GM19099 (cell line): ENCODE measurements around the gene NUDT2.

Experiments used
- POLR2A ChIP-seq: IDR thresholded peaks from 3 replicates; pipeline ENCODE4 v1.6.1; 2011; ENCODE audit warnings: low read depth; ENCODE audit not compliant: insufficient read length; ENCODE audit errors: extremely low read depth

The NUDT2 gene

DNA sequence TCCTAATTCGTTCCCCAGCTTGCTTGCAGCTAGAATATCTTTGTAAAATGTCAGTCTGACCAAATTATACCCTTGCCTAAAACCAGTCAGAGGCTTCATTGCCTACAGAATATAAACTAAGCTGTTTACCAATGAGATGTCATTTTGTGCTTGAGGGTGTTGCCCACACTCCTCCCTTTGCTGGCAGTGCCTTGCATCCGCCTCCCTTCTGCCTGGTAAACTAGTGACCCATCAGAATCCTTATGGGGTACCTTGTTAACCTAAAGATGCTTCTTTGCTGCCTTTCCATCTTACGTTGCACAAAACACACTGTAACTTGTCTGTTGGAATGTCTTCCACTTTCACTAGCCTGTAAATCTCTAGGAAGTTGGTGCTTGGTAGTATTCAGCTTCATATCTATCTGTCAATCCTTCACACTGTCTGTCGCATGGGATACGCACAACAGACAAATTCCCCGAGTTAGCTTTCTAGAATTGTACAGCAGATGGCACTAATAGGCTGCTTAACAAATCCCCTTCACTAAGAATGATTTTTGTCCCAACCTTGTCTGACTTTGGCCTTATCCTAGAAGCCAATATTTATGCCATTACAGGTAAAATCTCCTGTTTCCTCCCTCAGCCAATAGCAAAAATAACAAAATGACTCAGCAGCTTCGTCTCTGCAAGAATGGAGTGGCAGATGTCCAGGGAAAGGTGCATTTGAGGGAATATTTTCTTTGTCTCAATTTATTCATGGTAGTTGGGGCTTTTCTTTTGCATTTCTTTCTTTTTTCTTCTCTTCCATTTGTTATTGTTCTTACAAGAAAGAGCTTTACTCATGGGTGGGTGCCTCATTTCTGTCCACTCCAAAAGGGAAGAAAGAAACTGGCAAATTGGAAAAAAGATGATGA is 3.0 kb downstream of the NUDT2 start:
- TF ChIP-seq POLR2A: no peak

DNA sequence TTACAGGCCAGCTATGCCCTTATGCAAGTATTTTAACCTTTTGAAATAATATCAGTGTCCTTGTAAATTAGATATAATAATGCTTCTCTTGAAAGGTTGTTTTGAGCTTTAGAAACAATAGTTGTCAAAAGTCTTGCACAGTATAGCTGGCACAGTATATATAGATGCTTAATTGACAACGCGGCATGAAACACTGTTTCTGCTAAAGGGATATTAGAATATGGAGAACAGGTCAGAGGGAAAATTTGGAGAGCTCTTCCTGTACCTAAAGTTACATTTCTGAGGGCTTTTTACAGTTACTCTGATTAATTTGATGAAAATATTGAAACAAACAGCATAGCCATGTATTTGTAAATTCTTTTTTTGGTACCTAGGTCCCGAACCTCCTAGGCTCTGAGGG is 4.5 kb downstream of the NUDT2 start:
- no peak for TF ChIP-seq POLR2A

DNA sequence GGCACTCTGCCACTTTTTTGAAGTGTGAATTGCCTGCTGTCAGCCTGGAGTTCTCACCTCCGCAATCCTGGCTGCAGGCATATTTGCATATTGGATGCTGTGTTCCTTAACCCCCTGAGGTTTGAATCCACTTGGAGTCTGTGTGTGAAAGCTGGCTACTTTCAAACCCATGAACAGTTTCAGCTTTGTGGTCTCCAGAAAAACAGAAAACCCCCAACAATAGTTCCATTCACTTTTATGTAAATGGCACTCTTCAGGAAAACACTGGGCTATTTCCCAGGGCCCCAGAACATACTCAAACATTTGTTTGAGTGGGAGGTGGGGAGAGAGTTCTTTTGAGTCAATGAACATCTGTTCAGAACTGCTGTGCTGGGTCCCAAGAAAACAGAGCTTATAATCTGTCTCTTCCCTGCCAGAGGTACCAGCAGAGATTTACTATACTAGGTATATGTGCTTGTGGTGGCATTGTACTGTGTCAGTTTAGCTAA is 5.0 kb downstream of the NUDT2 start:
- no peak for TF ChIP-seq POLR2A

DNA sequence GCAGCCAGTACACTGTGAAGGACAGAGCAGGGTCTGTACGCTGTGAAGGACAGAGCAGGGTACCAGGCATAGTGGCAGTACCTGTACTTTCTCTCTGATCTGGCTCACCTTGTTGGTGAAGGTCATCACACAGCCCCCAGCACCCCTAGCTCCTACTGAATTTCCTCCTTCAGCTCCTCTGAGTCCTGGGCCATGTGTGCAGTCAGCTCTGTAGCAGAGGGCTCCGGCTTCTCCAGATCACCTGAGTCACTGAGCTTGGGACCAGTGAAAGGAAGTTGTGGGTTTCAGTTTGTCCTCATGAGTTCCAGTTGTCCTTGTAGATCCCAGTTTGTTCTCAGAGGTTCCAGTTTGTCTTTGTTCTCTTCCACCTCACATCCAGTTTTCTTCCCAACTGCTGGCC is 5.5 kb downstream of the NUDT2 start:
- TF ChIP-seq POLR2A: no peak

DNA sequence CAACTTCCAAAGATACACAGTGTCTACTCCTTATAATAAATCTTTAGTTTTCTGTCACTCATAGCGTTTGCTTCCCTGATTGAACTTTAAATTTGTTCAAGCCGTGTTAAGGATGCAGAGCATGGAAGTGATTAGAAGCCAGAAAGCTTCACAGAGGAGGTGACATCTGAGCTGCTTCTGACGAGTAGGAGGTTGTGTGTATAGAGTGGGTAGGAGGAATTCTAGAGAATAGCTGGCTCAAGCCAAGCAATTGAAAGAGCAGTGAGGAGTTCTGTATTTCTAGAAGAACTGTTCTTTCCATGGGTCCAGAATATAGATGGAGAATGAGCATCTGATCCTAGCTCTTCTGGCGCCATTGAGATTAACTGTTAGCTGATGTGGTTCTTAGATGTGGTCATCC is 6.0 kb downstream of the NUDT2 start:
- TF ChIP-seq POLR2A: no peak

DNA sequence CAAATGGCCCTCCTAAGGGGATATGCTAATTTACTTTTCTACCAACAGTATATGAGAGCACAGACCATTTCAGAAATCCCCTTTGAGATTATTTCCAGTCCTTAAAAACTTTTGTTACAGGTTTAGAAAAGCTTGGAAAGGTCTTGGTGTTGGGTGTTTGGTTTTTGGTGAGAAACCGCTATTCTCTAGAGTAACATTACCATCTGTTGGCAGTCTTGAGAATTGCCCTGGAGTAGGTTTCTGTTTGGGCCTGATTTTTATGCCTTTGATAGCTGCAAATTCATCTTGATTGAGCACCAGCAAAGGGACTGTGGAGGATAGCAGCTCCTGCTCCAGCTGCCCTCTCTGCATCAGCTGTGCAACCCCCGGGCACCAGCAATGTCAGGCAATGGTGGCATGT is 8.0 kb downstream of the NUDT2 start:
- no peak for TF ChIP-seq POLR2A

DNA sequence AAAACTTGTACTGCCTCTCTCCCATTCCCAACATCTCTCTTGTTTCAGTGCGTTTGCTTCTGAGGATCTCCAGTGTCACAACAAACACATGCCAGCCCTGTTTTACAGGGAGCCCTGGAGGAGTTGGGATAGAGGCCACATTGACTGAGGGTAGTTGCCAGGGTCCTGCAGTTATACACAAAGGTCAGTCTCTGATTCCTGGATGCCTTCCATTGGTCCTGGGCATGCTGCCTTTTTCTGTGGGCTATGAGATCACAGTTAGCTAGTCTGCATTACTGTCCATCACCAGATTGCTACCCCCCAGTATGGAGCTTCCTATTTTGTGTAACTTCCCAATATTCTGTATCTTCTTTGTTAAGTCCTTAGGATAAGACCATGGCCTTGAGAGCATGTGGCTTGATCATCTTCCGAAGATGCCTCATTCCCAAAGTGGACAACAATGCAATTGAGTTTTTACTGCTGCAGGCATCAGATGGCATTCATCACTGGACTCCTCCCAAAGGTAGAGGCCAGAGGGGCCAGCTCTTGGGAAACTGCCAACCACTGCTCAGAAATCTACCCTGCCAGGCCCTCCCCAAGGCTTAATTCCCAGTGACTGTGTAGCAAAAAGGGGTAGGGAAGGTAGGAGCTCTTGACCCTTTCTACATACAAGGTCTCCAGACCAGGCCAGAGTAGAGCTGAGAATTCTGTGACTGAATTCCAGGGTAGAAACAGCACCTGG is 9.5 kb downstream of the NUDT2 start:
- no peak for TF ChIP-seq POLR2A

DNA sequence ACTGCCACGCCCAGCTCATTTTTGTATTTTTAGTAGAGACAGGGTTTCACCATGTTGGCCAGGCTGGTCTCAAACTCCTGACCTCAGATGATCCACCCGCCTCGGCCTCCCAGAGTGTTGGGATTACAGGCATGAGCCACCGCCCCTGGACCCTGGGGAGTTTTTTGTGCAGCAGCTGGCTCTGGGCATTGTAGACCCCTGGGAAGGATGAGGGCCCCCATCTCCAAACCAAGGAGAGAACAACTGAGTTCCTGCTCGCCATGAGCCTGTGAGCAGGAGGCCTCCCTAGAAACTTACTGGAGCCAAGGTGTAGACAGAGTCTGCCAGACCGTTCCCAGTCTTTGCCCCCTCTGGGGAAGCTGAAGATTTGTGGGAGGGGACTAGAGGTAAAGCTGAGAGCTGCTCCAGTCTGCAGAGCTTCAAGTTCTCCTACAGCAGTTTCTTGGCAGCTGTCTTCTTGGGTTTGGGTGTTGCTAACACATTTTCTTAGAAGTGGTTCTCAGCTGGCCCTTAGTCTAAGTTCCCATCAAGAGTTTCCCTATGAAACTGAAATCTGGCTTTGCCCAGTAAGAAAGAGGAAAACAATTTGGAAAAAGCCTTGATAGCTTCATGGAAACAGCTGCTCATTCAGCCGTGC is 12.4 kb downstream of the NUDT2 start:
- TF ChIP-seq POLR2A: no peak

DNA sequence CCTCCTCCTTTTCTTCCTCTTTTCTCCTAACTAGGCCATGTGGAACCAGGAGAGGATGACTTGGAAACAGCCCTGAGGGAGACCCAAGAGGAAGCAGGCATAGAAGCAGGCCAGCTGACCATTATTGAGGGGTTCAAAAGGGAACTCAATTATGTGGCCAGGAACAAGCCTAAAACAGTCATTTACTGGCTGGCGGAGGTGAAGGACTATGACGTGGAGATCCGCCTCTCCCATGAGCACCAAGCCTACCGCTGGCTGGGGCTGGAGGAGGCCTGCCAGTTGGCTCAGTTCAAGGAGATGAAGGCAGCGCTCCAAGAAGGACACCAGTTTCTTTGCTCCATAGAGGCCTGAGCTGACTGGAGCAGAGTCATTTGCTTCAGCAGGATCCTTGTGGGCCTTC is 13.7 kb downstream of the NUDT2 start:
- no peak for TF ChIP-seq POLR2A

DNA sequence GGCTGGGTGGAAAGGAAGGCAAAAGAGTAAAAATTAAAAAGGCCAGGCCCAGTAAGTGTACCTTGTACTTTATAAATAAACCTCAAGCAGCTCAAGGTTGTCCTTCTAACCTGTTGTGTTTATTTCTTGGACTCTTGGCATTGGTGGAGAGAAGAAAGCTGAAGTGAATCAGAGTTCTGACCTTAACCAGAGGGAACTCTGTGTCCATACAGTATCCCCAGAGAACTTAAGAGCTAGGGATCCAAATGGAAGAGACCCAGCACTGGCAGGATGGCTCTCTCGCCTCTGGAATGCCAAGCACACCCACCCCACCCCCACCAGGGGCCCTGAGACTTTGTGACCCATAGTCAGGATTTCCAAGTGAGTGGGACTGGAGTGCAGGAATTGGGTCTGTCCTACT is 14.2 kb downstream of the NUDT2 start:
- no peak for TF ChIP-seq POLR2A

DNA sequence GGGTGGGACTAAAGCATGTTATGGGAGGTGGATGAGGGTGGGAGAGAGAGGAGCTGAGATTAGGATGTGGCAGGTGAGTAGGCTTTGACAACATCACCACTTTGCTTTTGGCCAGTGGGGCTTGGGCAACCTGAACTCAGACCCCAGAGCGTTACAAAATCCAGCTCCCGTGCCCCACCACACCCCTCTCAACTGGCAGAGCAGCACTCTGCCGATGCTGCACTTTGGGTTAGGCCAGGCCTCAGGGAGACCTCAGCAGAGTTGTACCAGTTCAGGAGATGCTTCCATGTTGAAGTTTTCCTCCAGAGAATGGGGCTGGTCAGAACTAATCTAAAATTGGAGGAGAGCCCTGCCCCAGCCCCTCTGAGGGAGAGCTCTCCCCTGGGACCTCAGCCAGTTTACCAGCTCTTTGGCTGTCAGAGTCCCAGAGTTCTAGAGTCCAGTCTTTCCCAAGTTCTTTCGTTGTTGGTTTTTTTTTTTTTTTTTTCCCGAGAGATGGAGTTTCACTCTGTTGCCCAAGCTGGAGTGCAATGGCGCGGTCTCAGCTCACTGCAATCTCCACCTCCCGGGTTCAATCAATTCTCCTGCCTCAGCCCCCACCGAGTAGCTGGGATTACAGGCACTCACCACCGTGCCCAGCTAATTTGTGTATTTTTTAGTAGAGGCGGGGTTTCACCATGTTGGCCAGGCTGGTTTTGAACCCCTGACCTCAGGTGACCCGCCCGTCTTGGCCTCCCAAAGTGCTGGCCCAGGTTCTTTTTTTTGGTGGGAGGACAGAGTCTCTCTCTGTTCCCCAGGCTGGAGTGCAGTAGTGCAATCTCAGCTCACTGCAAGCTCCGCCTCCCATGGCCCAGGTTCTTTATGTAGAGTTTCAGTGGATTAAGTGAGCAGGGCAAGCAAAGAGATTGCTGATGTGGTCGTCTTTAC is 17.8 kb downstream of the NUDT2 start:
- no peak for TF ChIP-seq POLR2A

DNA sequence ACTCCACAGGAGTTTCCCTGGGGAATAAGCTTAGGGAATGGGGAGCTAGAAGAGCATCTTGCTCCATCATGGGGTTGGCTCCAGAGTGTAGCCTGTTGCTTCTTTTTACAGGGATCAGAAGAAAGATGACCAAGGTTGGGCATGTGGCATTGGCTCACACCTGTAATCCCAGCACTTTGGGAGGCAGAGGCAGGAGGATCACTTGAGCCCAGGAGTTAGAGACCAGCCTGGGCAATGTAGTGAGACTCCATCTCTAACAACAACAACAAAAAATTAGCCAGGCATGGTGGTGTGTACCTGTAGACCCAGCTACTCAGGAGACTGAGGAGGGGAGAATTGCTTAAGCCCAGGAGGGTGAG is 18.4 kb downstream of the NUDT2 start:
- TF ChIP-seq POLR2A: no peak

DNA sequence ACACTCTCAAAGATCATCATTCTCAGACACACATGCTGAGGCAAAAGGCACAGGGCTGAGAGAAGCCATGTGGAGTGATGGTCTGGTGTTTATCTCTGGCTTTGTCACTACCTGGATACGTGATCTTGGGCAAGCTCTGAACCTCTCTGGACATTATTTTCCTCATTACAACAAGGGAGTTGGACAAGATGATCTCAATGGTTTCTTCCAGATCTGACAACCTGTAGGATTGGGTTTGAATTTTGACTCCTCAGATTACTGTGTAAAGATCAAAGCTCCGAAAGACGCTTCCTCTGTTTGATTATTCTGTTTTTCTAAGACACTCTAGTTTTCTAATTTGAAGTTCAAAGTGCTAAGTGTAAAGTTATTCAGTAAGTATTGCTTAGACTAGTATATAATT is 20.0 kb downstream of the NUDT2 start:
- TF ChIP-seq POLR2A: no peak

DNA sequence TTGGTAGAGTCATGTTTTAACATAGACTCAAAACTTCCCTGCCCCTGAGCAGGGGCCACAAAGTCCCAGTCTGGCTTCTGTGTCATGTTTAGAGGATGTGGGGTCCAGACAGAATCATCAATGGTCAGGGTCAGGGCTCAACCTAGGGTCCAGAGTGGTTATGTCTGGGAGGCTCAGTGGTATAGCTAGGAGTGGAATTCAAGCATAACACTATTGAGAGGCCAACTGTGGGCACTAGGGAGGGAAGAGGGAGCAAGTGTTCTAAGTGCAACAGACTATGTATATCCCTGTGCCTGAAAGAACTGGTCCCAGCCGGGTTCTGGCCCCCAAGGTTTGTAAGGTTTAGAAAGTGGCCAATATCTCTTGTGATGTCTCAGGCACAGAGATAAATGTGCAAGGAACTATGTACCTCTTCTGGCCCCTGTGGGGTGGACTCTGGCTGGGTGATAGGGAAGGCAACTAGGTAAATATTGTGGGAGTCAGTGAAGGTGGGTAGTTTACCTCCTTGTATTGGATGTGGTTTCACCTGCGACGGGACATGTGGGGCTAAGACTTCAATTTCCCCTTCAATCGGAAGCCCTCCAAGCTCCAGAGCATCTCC is 33.3 kb downstream of the NUDT2 start:
- TF ChIP-seq POLR2A: no peak
